RWPE2 (cell line): ENCODE measurements around the gene SLC35E2B.
A peak's percentile ranks its signal among the peaks of the same experiment; 100 is the strongest.
"Not testable (repeated sequence)": the region's sequence is repeated elsewhere in the genome, so short reads cannot be mapped to it uniquely, and the experiment has no call there.

ENCODE experiments used
- ATAC-seq: fragments of 200-7000 bp; cut with Tn5 transposase; 3 replicates; pipeline ENCODE4 v1.9.1; 2021; ENCODE audit warnings: low read depth
- DNase-seq: peaks from one replicate; pipeline ENCODE4 v3.0.0-alpha.2; 2020; ENCODE audit warnings: low spot score
- H3K27ac ChIP-seq: fragments of 450-650 bp; 2 replicates; pipeline ENCODE4 v1.5.1; 2017; ENCODE audit warnings: mild to moderate bottlenecking; ENCODE audit not compliant: poor library complexity, severe bottlenecking
- H3K27me3 ChIP-seq: fragments of 250-450 bp; sonication (Bioruptor Pico); 2 replicates; pipeline ENCODE4 v1.5.1; 2021; ENCODE audit warnings: mild to moderate bottlenecking, moderate library complexity; ENCODE audit not compliant: insufficient read depth, poor library complexity, severe bottlenecking
- H3K36me3 ChIP-seq: fragments of 250-450 bp; sonication (Bioruptor Pico); 2 replicates; pipeline ENCODE4 v1.5.1; 2020; ENCODE audit warnings: low read depth, mild to moderate bottlenecking, moderate library complexity
- H3K4me1 ChIP-seq: fragments of 250-450 bp; sonication (Bioruptor Pico); 2 replicates; pipeline ENCODE4 v1.5.1; 2021; ENCODE audit warnings: mild to moderate bottlenecking, moderate library complexity; ENCODE audit not compliant: insufficient read depth, poor library complexity, severe bottlenecking
- H3K4me3 ChIP-seq: fragments of 250-450 bp; sonication (Bioruptor Pico); 2 replicates; pipeline ENCODE4 v1.5.1; 2021; ENCODE audit warnings: mild to moderate bottlenecking, moderate library complexity; ENCODE audit not compliant: severe bottlenecking
- H3K9me3 ChIP-seq: fragments of 250-450 bp; sonication (Bioruptor Pico); 2 replicates; pipeline ENCODE4 v1.5.1; 2021; ENCODE audit warnings: mild to moderate bottlenecking, moderate library complexity; ENCODE audit not compliant: severe bottlenecking
- CTCF ChIP-seq: fragments of 450-650 bp; IDR thresholded peaks from one replicate; pipeline ENCODE4 v1.5.1; 2017; ENCODE audit warnings: mild to moderate bottlenecking, moderate library complexity; ENCODE audit not compliant: poor library complexity, severe bottlenecking

Gene SLC35E2B

GRCh38 chr1:1658583-1659549, 33.7 kb downstream of the SLC35E2B start, which contains the start of gene CDK11B:
Gene CDK11B (minus strand): TSS chr1:1659004. CDS start chr1:1657485, 1,519 bp downstream.
- not testable (repeated sequence) for H3K27me3 ChIP-seq, H3K9me3 ChIP-seq, H3K4me1 ChIP-seq
- H3K36me3 ChIP-seq = peaks cover 32% of the 10 kb centered on the region
- peak; percentile 51 for TF ChIP-seq CTCF
- peak; percentile 95 for DNase-seq
- ATAC-seq = peak; percentile 84
- peak within 1 kb of the TSS; percentile 98 for H3K4me3 ChIP-seq
- peak within 1 kb of the TSS; percentile 83 for H3K27ac ChIP-seq

- not testable (repeated sequence) for H3K9me3 ChIP-seq, H3K27me3 ChIP-seq, H3K4me1 ChIP-seq, H3K4me3 ChIP-seq, DNase-seq, ATAC-seq, H3K27ac ChIP-seq
- H3K36me3 ChIP-seq = peaks cover 20% of the 10 kb centered on the region
Measured at GRCh38 chr1:1648265-1648664, 44.3 kb downstream of the SLC35E2B start.

GRCh38 chr1:1647567-1648241, 44.9 kb downstream of the SLC35E2B start:
- DNase-seq, H3K27ac ChIP-seq, H3K27me3 ChIP-seq, ATAC-seq, H3K9me3 ChIP-seq, H3K4me1 ChIP-seq, H3K4me3 ChIP-seq: not testable (repeated sequence)
- H3K36me3 ChIP-seq = peaks cover 14% of the 10 kb centered on the region

GRCh38 chr1:1646326-1646725, 46.3 kb downstream of the SLC35E2B start:
- ATAC-seq, H3K27ac ChIP-seq, DNase-seq, H3K27me3 ChIP-seq, H3K4me3 ChIP-seq, H3K36me3 ChIP-seq, H3K4me1 ChIP-seq, H3K9me3 ChIP-seq: not testable (repeated sequence)

GRCh38 chr1:1640711-1641461, 51.7 kb downstream of the SLC35E2B start:
- H3K4me1 ChIP-seq, DNase-seq, ATAC-seq, H3K4me3 ChIP-seq, H3K36me3 ChIP-seq, H3K9me3 ChIP-seq, H3K27ac ChIP-seq, H3K27me3 ChIP-seq: not testable (repeated sequence)

- not testable (repeated sequence) for ATAC-seq, H3K4me1 ChIP-seq, DNase-seq
Measured at GRCh38 chr1:1640081-1640480, 52.5 kb downstream of the SLC35E2B start.

GRCh38 chr1:1639368-1639767, 53.2 kb downstream of the SLC35E2B start:
- DNase-seq, H3K27me3 ChIP-seq, H3K4me3 ChIP-seq, H3K27ac ChIP-seq, H3K4me1 ChIP-seq, H3K9me3 ChIP-seq, H3K36me3 ChIP-seq, ATAC-seq: not testable (repeated sequence)

More at GRCh38 chr1:1640081-1640480, 52.5 kb downstream of the SLC35E2B start:
- not testable (repeated sequence) for H3K27me3 ChIP-seq, H3K36me3 ChIP-seq, H3K9me3 ChIP-seq, H3K4me3 ChIP-seq, H3K27ac ChIP-seq

GRCh38 chr1:1638528-1638927, 54.1 kb downstream of the SLC35E2B start:
- H3K4me3 ChIP-seq, H3K27ac ChIP-seq, H3K4me1 ChIP-seq, H3K36me3 ChIP-seq, ATAC-seq, DNase-seq, H3K9me3 ChIP-seq, H3K27me3 ChIP-seq: not testable (repeated sequence)

- H3K4me1 ChIP-seq, H3K36me3 ChIP-seq, ATAC-seq, DNase-seq, H3K27me3 ChIP-seq, H3K27ac ChIP-seq, H3K9me3 ChIP-seq, H3K4me3 ChIP-seq: not testable (repeated sequence)
Measured at GRCh38 chr1:1637479-1637875, 55.1 kb downstream of the SLC35E2B start.
